OCI-LY7 (cell line): ENCODE results near the gene TMEM273. TPM values are rescaled to one million over a fixed set of nuclear protein-coding genes. Genes with fewer than 3 reads are reported as not detected.

Experiments used
- Bru-seq: library from RNA; stranded (reverse); fragments of 400-500 nt; gene quantifications from one replicate; lab custom pipeline; 2021; lab: Mats Ljungman, UMichigan
- BruChase-seq, 2 experiments: library from RNA; stranded (reverse); fragments of 400-500 nt; gene quantifications; one replicate each; lab custom pipeline; 2021; lab: Mats Ljungman, UMichigan
- BruUV-seq: library from RNA; stranded (reverse); fragments of 400-500 nt; replicated peaks from 2 replicates; lab custom pipeline; 2021; lab: Mats Ljungman, UMichigan
- CTCF ChIA-PET: fragments of 300-600 bp; sonication (Branson Sonifier 250); formaldehyde crosslinking; loops from one replicate; lab custom pipeline; 2022; ENCODE audit warnings: antibody characterized with exemption; ENCODE audit not compliant: unreplicated experiment; lab: Charles Lee
- POLR2A ChIA-PET: fragments of 300-600 bp; sonication (Branson Sonifier 250); formaldehyde crosslinking; loops from one replicate; lab custom pipeline; 2022; ENCODE audit warnings: antibody characterized with exemption; lab: Charles Lee
- DNase-seq: peaks from one replicate; pipeline ENCODE4 v3.0.0-alpha.2; 2015; ENCODE audit warnings: low spot score
- H2AFZ ChIP-seq: fragments of 200-600 bp; sonication (generic), shearing (Covaris generic); 2 replicates; pipeline ENCODE4 v1.6.1; 2014; ENCODE audit warnings: mild to moderate bottlenecking, antibody characterized with exemption, low read length, moderate library complexity
- H3K27ac ChIP-seq: fragments of 200-600 bp; sonication (generic); 2 replicates; pipeline ENCODE4 v1.5.1; 2014; ENCODE audit warnings: mixed run types, low read depth, mild to moderate bottlenecking, moderate library complexity, low read length, inconsistent platforms; ENCODE audit not compliant: poor library complexity, severe bottlenecking
- H3K36me3 ChIP-seq: fragments of 200-600 bp; sonication (generic); 2 replicates; pipeline ENCODE4 v1.6.1; 2014; ENCODE audit warnings: mild to moderate bottlenecking, antibody characterized with exemption, low read length, moderate library complexity, mixed read lengths; ENCODE audit not compliant: insufficient read depth
- H3K4me1 ChIP-seq: fragments of 200-600 bp; sonication (generic); 2 replicates; pipeline ENCODE4 v1.5.1; 2014; ENCODE audit warnings: mild to moderate bottlenecking, low read length; ENCODE audit not compliant: insufficient read depth, poor library complexity, severe bottlenecking
- H3K4me2 ChIP-seq: fragments of 200-600 bp; sonication (generic); 2 replicates; pipeline ENCODE4 v1.6.1; 2014; ENCODE audit warnings: mild to moderate bottlenecking, low read length
- H3K4me3 ChIP-seq: fragments of 200-600 bp; sonication (generic); 2 replicates; pipeline ENCODE4 v1.5.1; 2014; ENCODE audit warnings: mild to moderate bottlenecking, low read depth, low read length; ENCODE audit not compliant: poor library complexity, severe bottlenecking
- H3K79me2 ChIP-seq: fragments of 200-600 bp; sonication (generic); 2 replicates; pipeline ENCODE4 v1.6.1; 2016; ENCODE audit warnings: low read depth, mild to moderate bottlenecking, low read length, moderate library complexity, mixed read lengths; ENCODE audit not compliant: insufficient read depth
- H3K9me2 ChIP-seq: fragments of 200-600 bp; sonication (generic); 2 replicates; pipeline ENCODE4 v1.6.1; 2016; ENCODE audit warnings: mild to moderate bottlenecking, low read length, mixed read lengths; ENCODE audit not compliant: insufficient read depth
- H3K9me3 ChIP-seq: fragments of 200-600 bp; sonication (generic); 2 replicates; pipeline ENCODE4 v1.6.1; 2014; ENCODE audit warnings: mild to moderate bottlenecking, mixed run types, low read length, mixed read lengths
- H4K20me1 ChIP-seq: fragments of 200-600 bp; sonication (generic); 2 replicates; pipeline ENCODE4 v1.6.1; 2014; ENCODE audit warnings: mild to moderate bottlenecking, antibody characterized with exemption, low read length, moderate library complexity, mixed read lengths; ENCODE audit not compliant: insufficient read depth
- EZH2phosphoT487 ChIP-seq: fragments of 200-600 bp; sonication (generic); IDR thresholded peaks from 2 replicates; pipeline ENCODE4 v1.6.1; 2018; ENCODE audit warnings: low read depth, borderline replicate concordance, mild to moderate bottlenecking, mixed run types, antibody characterized with exemption, low read length, moderate library complexity, mixed read lengths
- intact Hi-C: fragments of 100-400 bp; cut with micrococcal nuclease; formaldehyde crosslinking; loops from one replicate; pipeline ENCODE4 v1.10.0; 2022; ENCODE audit not compliant: unreplicated experiment
- long read RNA-seq: library from polyadenylated mRNA; stranded (forward); transcript quantifications from one replicate; pipeline ENCODE4 v2.0.0, GENCODE V29; 2022
- total RNA-seq, 2 experiments: library from RNA; depleted of rRNA in 1 of 2; stranded (reverse); fragments of >200 nt in 1 of 2; shearing (Covaris generic) in 1 of 2; gene quantifications; 2 replicates each; pipeline ENCODE4 v1.2.3, GENCODE V29; 2014 to 2022
- TF ChIP-seq, protein P1 (sequence below): fragments of 200-600 bp; sonication (generic); conservative IDR thresholded peaks from 2 replicates; pipeline ENCODE4 v1.5.1; 2014; ENCODE audit warnings: mild to moderate bottlenecking, antibody characterized with exemption, low read length, moderate library complexity, mixed read lengths

The TMEM273 gene, protein sequence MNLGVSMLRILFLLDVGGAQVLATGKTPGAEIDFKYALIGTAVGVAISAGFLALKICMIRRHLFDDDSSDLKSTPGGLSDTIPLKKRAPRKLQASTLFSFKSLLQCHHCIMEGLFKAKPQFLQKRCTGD
- total RNA-seq (2014; rRNA removed; shearing (Covaris generic)) (1.8 and 5.0 TPM in 2 replicates), total RNA-seq (2022) (0.82 and 1.3 TPM in 2 replicates), Bru-seq, nascent RNA (percentile 27 among the genes with signal in this experiment), BruChase-seq, experiment 1, labeled RNA remaining after a 6-hour chase (percentile 26 among the genes with signal in this experiment), BruChase-seq, experiment 2, labeled RNA remaining after a 2-hour chase (percentile 32 among the genes with signal in this experiment)
- long read RNA-seq, result 0 reads

DNA sequence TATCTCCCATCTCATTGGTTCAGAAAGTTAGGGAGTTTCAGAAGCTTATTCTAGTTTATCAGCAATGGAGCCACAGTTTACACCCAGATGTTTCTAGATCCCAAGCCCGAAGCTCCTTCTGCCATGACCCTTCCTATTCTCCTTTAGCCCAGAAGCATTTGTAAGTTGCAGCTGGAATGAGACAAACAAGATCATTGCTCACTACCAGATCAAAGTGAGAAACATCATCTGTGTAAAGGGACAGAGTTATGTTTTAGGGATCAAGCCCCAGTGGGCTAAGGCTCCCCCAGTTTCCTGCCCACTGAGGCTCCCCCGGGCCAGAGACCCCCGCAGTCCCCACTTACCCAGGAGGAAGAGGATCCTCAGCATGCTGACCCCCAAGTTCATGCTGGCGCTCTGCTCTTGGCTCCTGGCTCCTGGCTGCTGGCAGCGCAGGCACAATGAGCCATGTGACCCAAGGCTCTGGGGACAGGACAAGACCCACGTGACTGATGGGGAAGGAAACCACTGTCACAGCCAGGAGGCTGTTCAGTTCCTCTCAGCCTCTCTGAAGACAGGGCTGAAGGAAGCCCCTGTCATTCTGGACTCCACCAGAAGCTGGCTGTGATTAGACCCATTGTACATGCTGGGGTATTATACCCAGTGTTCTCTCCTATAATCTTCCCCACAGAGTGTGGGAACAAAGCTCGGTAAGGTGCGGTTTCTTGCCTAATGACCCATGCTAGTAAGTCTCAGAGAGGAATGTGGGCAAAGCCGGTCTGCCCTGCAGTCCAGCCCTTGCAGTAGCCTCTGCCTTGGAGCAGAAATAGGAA lies at the start of gene TMEM273:
Gene TMEM273 (minus strand): TSS at position 442 of the 812 bp plus-strand sequence. CDS start 55 bp downstream, at position 387.
- POLR2A ChIA-PET, result interaction anchor here (0.9 to 1.2 kb wide), 2 partner anchors 16 to 47 kb away, joined by 3 to 4 read pairs; no protein-coding TSS in a partner anchor

DNA sequence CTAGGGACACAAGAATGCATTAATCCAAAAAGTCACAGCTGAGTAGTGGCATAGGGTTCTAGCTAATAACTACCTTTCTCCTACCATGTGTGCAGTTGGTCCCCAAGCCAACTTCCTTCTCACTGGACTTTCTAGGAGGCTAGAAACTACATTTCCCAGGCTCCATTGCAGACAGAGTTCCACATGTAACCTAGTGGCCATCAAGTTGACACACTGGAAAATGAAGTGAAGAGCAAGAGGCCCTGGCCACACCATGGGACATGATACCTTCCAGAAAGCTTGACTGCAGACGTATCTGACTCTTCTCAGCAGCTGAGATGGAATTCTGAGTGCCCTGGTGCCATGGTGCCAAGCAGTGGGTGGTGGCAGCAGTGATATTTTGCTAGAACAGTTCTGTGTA lies 49.8 kb upstream of the TMEM273 start:
- Histone ChIP-seq H3K4me2 (no peak overlapping the region), H3K9me3 (no peaks in the 10 kb centered on the region), H2AFZ (no peak overlapping the region), H3K4me3 (no peak overlapping the region), H3K4me1 (no peaks in the 10 kb centered on the region), H3K9me2 (no peaks in the 10 kb centered on the region), H4K20me1 (no peaks in the 10 kb centered on the region), H3K36me3 (no peaks in the 10 kb centered on the region), H3K27ac (no peak overlapping the region), H3K79me2 (no peaks in the 10 kb centered on the region)
- no peak for TF ChIP-seq EZH2phosphoT487
- TF ChIP-seq, protein P1, sequence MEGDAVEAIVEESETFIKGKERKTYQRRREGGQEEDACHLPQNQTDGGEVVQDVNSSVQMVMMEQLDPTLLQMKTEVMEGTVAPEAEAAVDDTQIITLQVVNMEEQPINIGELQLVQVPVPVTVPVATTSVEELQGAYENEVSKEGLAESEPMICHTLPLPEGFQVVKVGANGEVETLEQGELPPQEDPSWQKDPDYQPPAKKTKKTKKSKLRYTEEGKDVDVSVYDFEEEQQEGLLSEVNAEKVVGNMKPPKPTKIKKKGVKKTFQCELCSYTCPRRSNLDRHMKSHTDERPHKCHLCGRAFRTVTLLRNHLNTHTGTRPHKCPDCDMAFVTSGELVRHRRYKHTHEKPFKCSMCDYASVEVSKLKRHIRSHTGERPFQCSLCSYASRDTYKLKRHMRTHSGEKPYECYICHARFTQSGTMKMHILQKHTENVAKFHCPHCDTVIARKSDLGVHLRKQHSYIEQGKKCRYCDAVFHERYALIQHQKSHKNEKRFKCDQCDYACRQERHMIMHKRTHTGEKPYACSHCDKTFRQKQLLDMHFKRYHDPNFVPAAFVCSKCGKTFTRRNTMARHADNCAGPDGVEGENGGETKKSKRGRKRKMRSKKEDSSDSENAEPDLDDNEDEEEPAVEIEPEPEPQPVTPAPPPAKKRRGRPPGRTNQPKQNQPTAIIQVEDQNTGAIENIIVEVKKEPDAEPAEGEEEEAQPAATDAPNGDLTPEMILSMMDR, result no peak
- ChIA-PET CTCF (no interaction called here), POLR2A (no interaction called here)
- DNase-seq, result no peak
- BruUV-seq, result no TSS peak
- intact Hi-C loops, result no loop called here

More for the DNA sequence above, at the start of gene TMEM273:
- CTCF ChIA-PET, result no interaction called here
- Histone ChIP-seq H3K27ac (no peak within 1 kb of the TSS), H2AFZ (peak within 1 kb of the TSS; percentile 81), H3K4me3 (peak within 1 kb of the TSS; percentile 39), H3K36me3 (no peaks in the 10 kb centered on the region), H3K79me2 (no peaks in the 10 kb centered on the region), H3K4me1 (peaks cover 43% of the 10 kb centered on the region), H3K9me3 (no peaks in the 10 kb centered on the region), H4K20me1 (no peaks in the 10 kb centered on the region), H3K9me2 (no peaks in the 10 kb centered on the region), H3K4me2 (peak within 1 kb of the TSS; percentile 65)
- intact Hi-C loops, result no loop called here
- BruUV-seq, result no TSS peak
- peak; percentile 83 for DNase-seq
- TF ChIP-seq, protein P1, result no peak
- no peak for TF ChIP-seq EZH2phosphoT487
